Measurements from ENCODE around the gene RER1.

- no peak for TF ChIP-seq POLR2A (IDR thresholded peaks at IDR 0.05)
- no peak for TF ChIP-seq CTCF (IDR thresholded peaks at IDR 0.05)
These were observed 51.9 kb downstream of the RER1 start for GRCh38 chr1:2443277-2444137.
